ENCODE results near the gene YPEL5.
"Not testable (repeated sequence)": the region's sequence is repeated elsewhere in the genome, so short reads cannot be mapped to it uniquely, and the experiment has no call there.

Gene YPEL5

DNA sequence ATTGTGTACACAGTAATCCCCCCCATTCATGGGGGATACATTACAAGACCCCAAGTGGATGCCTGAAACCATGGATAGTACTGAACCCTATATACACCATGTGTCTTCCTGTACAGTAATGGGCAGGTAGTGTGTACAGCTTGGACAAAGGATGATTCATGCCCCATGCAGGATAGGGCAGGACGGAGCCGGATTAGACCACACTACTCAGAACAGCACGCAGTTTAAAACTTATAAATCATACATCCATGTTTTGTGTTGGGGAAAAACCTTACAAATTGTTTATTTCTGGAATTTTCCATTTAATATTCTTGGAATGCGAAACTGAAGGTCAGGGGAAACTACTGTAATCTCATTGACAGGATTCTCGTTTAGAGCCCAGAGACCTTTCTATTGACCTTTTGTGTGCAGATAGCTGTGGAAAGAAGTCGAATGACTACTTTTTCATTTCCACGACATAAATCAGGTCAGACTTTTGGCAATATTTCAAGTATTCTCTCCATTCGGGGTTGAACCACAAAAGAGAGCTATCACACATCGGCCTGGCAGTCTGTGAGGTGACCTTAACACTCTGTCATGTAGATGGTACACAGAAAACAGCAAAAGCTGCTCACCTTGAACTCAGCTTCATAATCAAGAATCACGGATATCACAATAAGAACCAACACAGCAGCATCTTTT is 9.9 kb upstream of the YPEL5 start:
- no peak for DNase-seq (ENCODE audit: low spot score)

DNA sequence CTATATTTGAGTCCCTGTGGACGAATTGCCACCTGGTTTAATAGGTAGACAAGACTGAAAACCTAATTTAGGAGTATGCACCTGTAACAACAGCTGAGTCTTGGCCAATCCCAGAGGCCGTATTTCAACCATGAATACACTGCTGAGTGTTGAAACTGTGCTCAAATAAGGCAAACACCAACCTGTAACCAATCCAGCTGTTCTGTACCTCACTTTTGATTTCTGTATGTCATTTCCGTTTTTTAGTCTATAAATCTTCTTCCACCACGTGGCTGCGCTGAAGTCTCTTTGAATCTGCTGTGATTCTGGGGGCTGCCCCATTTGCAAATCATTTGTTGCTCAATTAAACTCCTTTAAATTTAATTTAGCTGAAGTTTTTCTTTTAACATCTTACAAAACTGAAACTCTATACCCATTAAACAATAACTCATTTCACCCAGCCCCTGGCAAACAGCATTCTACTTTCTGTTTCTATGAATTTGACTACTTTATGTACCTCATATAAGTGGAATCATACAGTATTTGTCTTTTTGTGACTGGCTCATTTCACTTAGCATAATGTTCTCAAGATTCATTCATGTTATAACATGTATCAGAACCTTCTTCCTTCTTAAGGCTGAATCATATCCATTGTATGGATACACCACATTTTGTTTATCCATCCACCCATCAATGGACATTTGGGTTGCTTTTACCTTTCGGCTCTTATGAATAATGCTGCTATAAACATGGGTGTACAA is 7.5 kb upstream of the YPEL5 start:
- DNase-seq (ENCODE audit: low spot score): no peak

DNA sequence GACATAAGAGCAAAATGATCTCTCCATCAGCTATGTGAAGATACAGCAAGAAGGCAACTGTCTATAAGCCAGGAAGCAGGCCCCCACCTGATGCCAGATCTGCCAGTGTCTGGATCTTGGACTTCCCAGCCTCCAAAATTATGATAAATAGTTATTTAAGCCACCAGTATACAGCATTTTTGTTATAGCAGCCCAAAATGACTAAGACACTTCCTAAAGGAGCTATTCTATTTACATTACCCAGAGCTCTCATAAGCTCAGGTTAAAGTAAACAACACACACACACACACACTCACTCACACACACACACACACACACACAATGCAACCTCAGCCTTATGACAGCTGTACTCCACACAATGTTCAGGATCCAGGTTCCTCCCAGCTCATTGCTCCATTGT is 5.7 kb upstream of the YPEL5 start:
- DNase-seq (ENCODE audit: low spot score): no peak

DNA sequence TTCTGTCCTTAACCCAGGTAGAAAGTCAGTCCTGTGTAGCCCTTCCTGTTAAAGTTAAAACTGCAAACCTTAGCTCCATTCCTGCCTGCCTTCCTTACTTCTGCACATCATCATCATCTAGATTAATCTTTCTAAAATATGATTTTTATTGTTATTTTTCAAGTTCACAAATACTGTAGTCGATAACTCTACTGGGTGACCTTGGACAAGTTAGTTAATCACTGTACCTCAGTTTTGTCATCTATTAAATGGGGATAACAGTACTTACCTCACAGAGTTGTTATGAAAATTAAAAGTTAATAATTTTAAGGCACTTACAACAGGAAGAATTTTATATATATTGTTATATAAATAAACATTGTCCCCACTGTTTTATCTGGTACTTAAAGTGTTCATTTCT is 2.5 kb upstream of the YPEL5 start:
- DNase-seq (ENCODE audit: low spot score): no peak

DNA sequence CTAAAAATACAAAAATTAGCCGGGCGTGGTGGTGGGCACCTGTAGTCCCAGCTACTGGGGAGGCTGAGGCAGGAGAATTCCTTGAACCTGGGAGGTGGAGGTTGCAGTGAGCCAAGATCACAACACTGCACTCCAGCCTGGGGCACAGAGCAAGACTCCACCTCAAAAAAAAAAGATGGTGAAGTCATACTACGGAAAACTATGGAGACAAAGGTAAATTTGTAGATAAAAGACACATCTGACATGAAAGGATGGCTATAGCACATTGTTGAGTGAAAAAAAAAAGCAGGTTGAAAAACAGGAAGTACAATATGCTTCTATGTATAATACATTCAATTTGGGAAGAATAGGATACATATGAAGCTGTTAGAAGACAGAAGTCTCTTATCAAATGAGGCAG is 1.9 kb upstream of the YPEL5 start:
- not testable (repeated sequence) for DNase-seq (ENCODE audit: low spot score)

DNA sequence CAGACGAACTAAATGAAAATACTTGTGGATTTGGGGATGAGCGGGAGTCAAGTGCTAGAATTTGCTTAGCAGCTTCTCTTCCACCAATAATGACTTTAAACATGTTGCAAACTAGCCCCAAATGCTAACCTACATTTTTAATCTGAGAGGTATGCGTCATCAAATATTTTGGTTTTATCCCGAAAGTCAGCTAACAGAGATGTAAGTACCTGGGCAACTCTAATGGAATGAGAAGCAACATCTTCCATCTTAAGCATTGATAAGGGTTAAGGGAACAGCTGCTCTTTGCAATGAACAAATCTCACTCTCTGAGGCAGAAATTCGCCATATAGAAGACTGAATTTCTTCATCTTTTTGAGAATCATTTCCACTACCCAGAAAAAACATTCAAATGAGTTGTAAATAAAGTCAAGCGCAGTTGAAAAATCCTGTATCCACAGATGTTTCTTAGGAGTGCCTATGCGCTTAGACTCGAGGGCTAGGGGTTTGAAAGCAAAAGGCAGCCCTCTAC is 926 bp upstream of the YPEL5 start:
- no peak for DNase-seq (ENCODE audit: low spot score)

DNA sequence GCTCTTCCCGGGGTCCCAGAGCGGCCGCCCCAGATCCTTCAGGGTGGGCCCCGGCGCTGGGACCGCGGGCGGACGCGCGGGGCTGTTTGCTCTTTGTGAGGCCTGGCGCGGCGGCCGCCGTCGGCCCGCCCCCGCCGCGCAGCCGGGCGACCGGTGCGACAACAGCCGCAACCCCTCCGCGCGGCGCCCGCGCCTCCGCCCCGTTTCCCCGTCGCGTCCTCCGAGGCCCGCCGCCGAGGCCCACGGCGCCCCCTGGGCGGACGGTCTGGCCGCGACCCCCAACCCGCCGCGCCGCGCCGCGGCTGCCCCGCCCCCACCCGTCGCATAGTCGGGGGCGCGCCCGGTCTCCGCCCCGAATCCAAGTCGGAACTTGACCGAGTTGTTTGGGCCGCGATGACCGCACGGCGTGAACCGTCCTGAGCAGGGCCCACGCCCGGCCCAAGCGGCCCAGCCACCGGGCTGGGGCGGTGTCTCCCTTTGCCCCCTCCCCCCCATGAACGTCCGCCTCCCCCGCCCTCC is 448 bp downstream of the YPEL5 start:
- peak; percentile 42 for DNase-seq (ENCODE audit: low spot score)

DNA sequence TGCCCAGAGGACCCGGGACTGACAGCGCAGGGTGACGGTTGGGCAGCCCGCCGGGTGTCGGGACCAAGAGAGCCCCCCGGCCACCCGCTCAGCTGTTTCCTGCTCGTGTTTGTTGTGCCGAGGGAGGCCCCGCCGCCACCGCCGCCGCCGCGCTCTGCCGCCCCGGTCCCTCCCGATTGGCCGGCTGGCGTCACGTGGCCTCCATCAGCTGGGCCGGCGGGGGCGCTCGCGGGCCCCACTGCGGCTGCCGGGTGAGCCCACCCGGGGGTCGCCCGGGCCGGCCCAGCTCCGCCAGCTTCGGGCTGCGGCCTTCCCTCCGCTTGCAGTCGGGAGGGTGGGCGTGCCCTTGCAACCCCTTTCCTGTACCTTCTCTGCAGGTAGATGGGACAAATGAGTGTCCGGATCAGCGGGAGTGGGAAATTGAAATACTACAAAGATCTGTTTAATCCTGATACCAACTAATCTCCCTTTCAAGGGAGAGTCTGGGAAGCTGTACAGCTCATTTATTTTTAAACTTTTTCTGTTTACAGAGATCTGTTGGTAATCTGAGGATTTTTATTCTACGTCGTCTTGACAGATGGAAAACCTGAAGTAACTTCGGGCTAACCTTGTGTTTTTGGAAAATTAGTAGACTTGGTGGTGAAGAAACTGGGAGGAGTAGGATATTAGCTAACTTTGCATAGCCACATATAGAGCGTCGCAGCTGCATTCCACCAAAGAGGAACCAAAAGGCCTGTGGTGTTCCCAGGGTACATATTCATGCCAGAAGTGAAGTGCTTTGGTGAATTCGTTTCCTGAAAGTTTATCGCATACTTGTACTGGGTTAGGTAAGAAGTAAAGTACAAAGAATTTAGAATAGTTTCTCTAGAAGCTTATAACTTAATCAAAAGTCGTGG is 1.2 kb downstream of the YPEL5 start:
- DNase-seq (ENCODE audit: low spot score): peak; percentile 97

DNA sequence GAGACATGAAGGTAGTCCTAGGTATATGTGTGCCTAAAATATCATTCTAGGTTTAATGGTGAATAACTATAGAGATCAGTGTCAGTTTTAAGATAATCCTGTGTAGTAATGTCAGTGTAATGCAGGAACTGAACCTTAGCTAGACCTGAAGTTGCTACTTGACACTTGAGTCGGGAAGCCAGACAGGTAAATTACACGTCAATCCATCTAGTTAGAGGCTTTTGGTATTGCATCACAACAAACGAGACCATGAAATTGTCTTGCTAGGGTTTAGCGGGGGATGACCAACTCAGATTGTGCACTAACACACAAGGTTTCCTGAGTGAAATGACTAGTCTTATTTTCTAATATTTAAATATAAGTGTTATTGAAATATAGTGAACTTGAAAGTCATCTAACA is 2.0 kb downstream of the YPEL5 start:
- no peak for DNase-seq (ENCODE audit: low spot score)

DNA sequence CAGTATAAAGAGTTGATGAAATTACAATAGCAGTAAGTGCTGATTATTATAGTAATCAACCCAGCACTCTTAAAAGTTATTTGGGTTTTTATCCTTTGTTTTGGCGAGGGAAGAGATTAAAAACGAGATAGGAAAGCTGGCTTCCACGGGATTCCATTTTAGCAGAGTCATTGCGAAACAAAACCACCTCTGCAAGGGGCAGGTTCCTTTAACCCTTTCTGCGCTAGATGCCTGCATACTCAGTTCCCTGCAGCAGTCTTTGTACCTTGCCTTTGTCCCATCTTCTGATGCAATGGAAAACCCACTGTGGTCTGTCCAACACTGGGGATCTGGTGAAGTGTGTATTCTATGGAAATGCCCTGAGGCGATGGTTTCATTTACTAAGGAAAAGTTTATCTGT is 2.7 kb downstream of the YPEL5 start:
- DNase-seq (ENCODE audit: low spot score): no peak

DNA sequence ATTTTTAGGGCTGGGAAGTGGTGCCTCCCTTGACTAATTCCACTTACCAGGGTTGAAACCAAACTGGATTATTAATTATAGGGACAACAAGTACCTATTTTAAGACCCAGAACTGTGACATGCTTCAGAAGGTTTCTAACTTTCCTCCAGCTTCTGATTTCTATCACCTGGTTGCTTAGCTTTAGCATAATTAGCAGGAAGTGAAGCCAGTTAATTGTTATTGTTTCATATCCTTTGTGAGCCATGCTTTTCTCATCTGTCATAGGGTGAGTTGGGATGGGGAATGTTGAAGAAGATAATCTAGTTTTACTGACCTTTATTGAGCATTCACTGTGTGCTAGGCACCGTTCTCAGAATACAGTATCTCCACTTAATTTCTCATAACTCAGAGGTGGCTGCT is 3.2 kb downstream of the YPEL5 start:
- DNase-seq (ENCODE audit: low spot score): no peak

DNA sequence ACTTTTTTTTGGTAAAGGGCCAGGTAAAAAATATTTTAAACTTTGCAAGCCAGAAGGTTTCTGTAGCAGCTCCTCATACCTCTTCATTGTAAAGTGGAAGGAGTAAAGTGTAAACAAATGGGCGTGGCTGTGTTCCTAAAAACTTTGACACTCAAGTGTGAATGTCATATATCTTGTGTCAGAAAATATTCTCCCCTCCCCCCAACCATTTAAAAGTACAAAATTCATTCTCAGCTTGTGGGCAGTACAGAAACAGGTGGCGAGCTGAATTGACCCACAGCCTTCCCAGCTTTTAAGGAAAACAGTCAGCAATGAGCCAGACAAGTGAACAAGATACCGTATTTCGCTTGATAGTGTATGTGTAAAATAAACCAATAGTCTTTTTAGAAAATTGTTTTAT is 4.0 kb downstream of the YPEL5 start:
- DNase-seq (ENCODE audit: low spot score): no peak

DNA sequence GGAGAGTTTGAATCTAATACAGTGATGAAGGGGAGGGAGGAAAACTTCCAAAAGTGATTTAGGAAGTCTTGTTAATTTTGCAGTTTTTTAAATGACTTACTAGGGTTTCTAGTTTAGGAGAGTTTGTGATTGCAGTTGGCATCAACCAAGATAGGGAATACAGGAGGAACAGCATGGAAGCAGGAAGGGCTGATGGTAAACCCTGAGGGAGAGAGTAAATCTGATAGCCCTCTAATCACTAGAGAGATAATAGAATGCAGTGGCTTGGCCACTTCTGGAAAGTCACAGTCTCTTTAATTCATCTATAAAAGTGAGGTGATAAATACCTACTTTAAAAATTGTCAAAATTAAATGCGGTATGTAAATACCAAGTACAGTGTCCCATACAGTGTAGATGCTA is 5.6 kb downstream of the YPEL5 start:
- DNase-seq (ENCODE audit: low spot score): no peak

DNA sequence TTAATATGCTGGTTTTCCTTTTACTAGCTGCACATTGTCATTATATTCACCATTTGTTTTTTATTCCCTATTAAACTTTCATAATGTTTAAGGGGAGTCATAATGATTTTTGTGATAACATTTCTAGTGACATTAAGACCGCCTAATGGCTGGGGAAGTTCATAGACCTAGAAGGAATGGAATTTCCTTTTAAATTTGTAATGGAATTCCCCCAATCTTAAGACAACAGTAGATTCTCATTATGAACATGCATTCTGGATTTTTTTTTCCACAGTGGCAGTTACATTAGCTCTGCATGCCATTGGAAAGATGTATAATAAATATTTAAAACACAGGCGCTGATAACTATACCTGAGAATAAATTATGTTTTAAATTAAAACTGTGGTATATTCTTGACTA is 8.4 kb downstream of the YPEL5 start:
- DNase-seq (ENCODE audit: low spot score): no peak

DNA sequence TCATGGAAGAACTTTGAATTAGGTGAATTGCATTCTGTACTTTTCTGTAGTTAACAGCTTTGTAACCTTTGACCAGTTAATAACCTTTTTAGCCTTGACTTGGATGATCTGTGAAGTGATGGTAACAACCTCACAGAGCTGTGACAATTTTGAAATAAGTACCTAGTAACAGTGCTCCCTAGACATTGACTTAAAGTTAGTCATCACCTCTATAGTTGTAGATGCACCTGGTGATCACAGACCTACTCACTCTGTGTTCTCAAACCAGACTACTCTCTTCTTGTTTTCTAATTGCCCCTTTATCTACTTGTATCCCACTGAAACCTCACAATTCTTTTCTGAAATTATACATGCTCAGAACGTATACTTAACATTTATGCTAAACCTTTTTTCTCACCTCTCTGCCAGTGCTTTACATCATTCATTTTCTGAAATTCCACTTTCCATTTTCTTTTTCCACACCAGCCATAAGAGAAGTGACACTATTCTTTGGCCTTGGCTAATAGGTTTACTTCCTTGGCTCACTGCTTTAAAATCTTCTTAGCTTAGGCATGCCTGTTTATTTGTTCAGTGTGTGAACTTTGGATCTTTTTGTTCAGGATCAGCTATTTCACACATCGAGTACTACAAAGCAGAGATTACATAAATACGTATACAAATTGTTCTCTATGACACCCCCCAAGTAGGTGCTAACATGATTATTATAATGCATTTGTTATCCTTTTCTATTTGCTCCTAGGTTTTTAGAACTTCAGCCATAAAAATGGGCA is 9.3 kb downstream of the YPEL5 start:
- no peak for DNase-seq (ENCODE audit: low spot score)

DNA sequence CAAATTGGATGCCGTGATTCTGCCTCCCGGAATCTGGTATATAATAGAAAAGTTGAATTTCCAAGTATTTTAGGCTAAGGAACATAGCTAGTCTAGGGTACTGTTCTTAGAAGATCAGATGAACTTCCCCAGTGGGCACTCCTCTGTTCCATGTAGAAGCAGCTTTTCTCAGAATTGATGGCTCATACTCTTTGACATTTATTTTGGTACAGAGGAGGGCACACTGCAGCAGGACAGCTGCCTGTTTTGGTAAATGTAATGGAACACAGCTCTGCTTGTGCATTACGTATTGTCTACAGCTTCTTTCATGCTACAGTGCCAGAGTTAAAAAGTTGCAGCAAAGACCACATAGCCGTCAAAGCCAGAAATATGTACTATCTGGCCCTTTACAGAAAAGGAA is 10.8 kb downstream of the YPEL5 start:
- DNase-seq (ENCODE audit: low spot score): no peak

DNA sequence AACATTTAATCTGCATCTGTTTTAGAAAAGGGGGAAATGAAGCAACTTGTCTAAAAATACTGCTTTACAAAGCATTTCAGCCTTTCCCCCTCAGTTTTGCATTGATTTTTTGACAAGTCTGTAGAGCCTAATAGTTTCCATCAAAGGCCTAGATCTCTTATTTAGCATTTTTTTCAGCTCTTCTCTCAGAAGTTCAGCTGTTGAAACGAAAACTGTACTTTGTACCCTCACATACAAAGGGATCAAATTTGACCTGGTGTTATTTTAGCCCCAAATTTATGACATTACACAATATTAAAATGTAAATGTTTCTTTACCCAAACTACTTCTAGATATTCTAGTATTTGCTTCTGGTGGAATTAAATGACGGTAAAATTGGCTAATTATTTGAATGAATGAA is 13.0 kb downstream of the YPEL5 start:
- DNase-seq (ENCODE audit: low spot score): no peak

DNA sequence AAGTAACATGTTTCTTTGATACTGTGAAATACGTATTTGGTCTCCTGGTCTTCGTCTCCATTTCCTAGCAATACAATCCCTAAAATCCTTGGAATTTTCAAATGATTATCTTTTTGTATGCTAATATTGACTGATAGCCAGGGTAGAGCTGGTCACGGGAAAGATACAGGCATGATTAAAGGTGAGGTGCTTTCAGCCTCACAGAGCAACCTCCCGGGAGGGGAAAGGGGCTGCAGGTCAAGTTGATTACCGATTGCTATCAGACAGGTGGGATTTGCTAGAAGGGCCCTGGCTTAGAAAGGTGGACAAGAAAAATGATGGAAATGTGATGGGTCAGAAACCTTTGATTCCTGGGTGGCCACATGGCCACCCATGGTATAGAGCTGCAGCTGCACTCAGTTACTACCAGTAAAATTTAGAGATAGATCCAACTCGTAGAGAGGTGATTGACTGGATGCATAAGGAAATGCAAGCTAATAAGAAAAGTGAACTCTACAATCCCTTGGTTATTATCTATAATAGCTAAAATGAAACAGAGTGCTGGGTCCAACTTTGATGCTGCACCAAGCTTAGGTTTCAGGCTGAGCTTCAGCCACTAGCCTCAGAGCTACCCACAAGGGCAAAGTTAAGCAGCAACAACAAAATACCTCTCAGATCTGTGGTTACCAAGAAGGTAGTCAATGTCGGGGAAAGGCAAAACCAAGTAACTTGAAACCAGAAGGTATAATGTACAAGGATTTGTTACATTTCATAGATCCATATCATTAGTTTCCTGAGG is 15.3 kb downstream of the YPEL5 start:
- DNase-seq (ENCODE audit: low spot score): no peak

DNA sequence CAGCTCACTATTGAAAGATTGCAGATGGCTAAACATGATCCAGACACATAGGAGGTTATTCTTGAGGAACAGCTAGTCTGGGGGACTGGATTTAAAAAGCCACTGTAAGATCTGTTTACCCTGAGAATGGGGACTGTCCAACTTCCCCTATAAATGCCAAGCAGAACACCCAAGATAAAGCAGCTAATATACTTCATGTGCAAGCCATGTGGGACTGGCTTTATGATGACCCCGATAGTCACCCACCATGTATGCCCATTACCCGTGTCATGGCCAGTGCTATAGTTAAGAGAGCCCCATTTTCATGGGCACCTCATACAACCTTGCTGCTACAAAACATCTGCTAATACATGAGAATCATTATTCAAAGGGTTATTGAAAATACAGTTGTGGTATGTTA is 16.0 kb downstream of the YPEL5 start:
- no peak for DNase-seq (ENCODE audit: low spot score)

DNA sequence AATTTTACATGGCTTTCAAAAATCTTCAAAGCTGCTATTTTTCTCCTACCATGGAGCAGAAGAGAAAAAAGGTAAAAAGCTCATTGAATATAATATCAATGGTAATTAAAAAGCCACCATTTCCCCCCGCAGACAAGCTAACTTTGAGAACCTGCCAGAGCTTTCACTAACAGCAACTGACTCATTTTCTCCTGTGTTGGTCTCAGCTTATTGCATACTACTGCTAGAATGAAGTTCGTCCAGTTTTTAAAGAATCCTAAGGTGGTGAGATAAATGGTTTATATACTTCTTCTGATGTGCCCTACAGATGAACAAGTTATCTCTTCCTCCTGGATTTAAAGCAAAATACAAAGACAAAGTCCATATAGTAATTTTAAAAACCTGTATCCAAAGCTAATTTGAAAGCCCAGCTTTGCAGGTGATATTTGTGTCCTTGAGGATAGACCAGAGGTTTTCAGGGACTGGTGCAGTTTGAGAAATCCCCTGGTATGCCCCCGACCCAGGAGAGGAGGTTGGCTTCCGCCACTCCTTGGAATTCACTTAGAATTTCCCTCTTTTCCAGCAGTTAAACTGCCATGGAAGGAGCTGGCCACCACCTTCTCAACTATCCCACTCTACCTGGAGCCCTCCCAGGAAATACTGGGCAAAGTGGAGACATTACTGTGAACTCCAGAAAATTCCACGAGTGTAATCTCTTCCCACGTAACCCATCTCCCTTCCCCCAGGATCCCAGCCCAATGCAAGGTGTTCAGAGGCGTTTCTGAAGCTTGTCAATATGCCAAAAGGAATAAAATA is 17.5 kb downstream of the YPEL5 start:
- DNase-seq (ENCODE audit: low spot score): no peak

All from GM03348 (cell line).